Neural cell (in vitro differentiated cells): Measurements from ENCODE around the gene TNS3. TPM values are rescaled to one million over a fixed set of nuclear protein-coding genes. Genes with fewer than 3 reads are reported as not detected.

Experiments used
- H2AFZ ChIP-seq: fragments of 200-600, 300-800 bp; sonication (generic), shearing (Covaris generic); 2 replicates; pipeline ENCODE4 v1.6.0; 2014; ENCODE audit warnings: low read depth, mild to moderate bottlenecking, antibody characterized with exemption, low read length, moderate library complexity
- H3F3A ChIP-seq: fragments of 200-600 bp; shearing (Covaris generic); 2 replicates; pipeline ENCODE4 v1.6.1; 2016; ENCODE audit warnings: mild to moderate bottlenecking, moderate library complexity, mixed read lengths, antibody characterized with exemption, low read length; ENCODE audit not compliant: insufficient read depth, poor library complexity, severe bottlenecking
- H3K27ac ChIP-seq: fragments of 200-600, 300-800 bp; sonication (generic), shearing (Covaris generic); 2 replicates; pipeline ENCODE4 v1.5.1; 2014; ENCODE audit warnings: mild to moderate bottlenecking, low read length, moderate library complexity
- H3K27me3 ChIP-seq: fragments of 300-800, 200-600 bp; sonication (generic), shearing (Covaris generic); 2 replicates; pipeline ENCODE4 v1.6.0; 2014; ENCODE audit warnings: mild to moderate bottlenecking, low read depth, low read length, moderate library complexity; ENCODE audit not compliant: insufficient read depth
- H3K36me3 ChIP-seq: fragments of 300-800, 200-600 bp; sonication (generic), shearing (Covaris generic); 2 replicates; pipeline ENCODE4 v1.5.1; 2014; ENCODE audit warnings: mild to moderate bottlenecking, antibody characterized with exemption, low read length, moderate library complexity; ENCODE audit not compliant: insufficient read depth
- H3K4me2 ChIP-seq: fragments of 300-800, 200-600 bp; sonication (generic), shearing (Covaris generic); 2 replicates; pipeline ENCODE4 v1.6.0; 2014; ENCODE audit warnings: mild to moderate bottlenecking, low read length
- H3K4me3 ChIP-seq: fragments of 300-800, 200-600 bp; sonication (generic), shearing (Covaris generic); 2 replicates; pipeline ENCODE4 v1.5.1; 2014; ENCODE audit warnings: mild to moderate bottlenecking, low read length, moderate library complexity
- H3K79me2 ChIP-seq: fragments of 200-600 bp; shearing (Covaris generic); replicated peaks from 2 replicates; pipeline ENCODE4 v1.6.0; 2014; ENCODE audit warnings: mild to moderate bottlenecking, low read length, moderate library complexity; ENCODE audit not compliant: insufficient read depth
- H3K9ac ChIP-seq: fragments of 300-800, 200-600 bp; sonication (generic), shearing (Covaris generic); 2 replicates; pipeline ENCODE4 v1.6.1; 2016; ENCODE audit warnings: mild to moderate bottlenecking, low read length, mixed read lengths
- H3K9me2 ChIP-seq: fragments of 200-600 bp; shearing (Covaris generic); 2 replicates; pipeline ENCODE4 v1.6.1; 2016; ENCODE audit warnings: mild to moderate bottlenecking, low read length, mixed read lengths; ENCODE audit not compliant: insufficient read depth
- H3K9me3 ChIP-seq: fragments of 200-600, 300-800 bp; sonication (generic), shearing (Covaris generic); 2 replicates; pipeline ENCODE4 v1.6.1; 2016; ENCODE audit warnings: mild to moderate bottlenecking, mixed run types, low read length, moderate library complexity, mixed read lengths
- H4K20me1 ChIP-seq: fragments of 200-600 bp; shearing (Covaris generic); 2 replicates; pipeline ENCODE4 v1.6.1; 2016; ENCODE audit warnings: mild to moderate bottlenecking, mixed run types; ENCODE audit not compliant: insufficient read depth
- EP300 ChIP-seq: fragments of 450-650 bp; conservative IDR thresholded peaks from 2 replicates; pipeline ENCODE4 v1.6.1; 2014; ENCODE audit warnings: antibody characterized with exemption, mild to moderate bottlenecking, moderate library complexity; ENCODE audit not compliant: poor library complexity, severe bottlenecking
- EZH2 ChIP-seq: fragments of 200-600, 300-800 bp; shearing (Covaris generic), sonication (generic); IDR thresholded peaks from 2 replicates; pipeline ENCODE4 v1.6.1; 2014; ENCODE audit warnings: antibody characterized with exemption, low read length, borderline replicate concordance, mild to moderate bottlenecking; ENCODE audit not compliant: insufficient read depth, poor library complexity, severe bottlenecking
- MXI1 ChIP-seq: fragments of 450-650 bp; conservative IDR thresholded peaks from 2 replicates; pipeline ENCODE4 v1.6.1; 2014; ENCODE audit warnings: antibody characterized with exemption, mild to moderate bottlenecking; ENCODE audit not compliant: poor library complexity, severe bottlenecking
- POLR2AphosphoS5 ChIP-seq: IDR thresholded peaks from 2 replicates; pipeline ENCODE4 v1.6.1; 2012
- RAD21 ChIP-seq: fragments of 450-650 bp; conservative IDR thresholded peaks from 2 replicates; pipeline ENCODE4 v1.6.1; 2014; ENCODE audit warnings: antibody characterized with exemption, mild to moderate bottlenecking, moderate library complexity
- SMC3 ChIP-seq: fragments of 450-650 bp; conservative IDR thresholded peaks from 2 replicates; pipeline ENCODE4 v1.6.1; 2014; ENCODE audit warnings: antibody characterized with exemption, mild to moderate bottlenecking, moderate library complexity; ENCODE audit not compliant: poor library complexity
- TAF1 ChIP-seq: IDR thresholded peaks from 2 replicates; pipeline ENCODE4 v1.6.1; 2012; ENCODE audit warnings: low read depth
- polyA plus RNA-seq: library from polyadenylated mRNA; depleted of rRNA; stranded (reverse); fragments of >200 nt; gene quantifications from 2 replicates; pipeline ENCODE4 v1.2.3, GENCODE V29; 2014
- TF ChIP-seq, protein P1 (sequence below): IDR thresholded peaks from 2 replicates; pipeline ENCODE4 v1.6.1; 2012; ENCODE audit warnings: borderline replicate concordance
- TF ChIP-seq, protein P2 (sequence below): fragments of 450-650 bp; IDR thresholded peaks from 2 replicates; pipeline ENCODE4 v1.5.1; 2014; ENCODE audit warnings: antibody characterized with exemption, mild to moderate bottlenecking, moderate library complexity; ENCODE audit not compliant: poor library complexity, severe bottlenecking

The TNS3 gene
- polyA plus RNA-seq, 1 donor from 2014 or later, result 0.58 TPM

DNA sequence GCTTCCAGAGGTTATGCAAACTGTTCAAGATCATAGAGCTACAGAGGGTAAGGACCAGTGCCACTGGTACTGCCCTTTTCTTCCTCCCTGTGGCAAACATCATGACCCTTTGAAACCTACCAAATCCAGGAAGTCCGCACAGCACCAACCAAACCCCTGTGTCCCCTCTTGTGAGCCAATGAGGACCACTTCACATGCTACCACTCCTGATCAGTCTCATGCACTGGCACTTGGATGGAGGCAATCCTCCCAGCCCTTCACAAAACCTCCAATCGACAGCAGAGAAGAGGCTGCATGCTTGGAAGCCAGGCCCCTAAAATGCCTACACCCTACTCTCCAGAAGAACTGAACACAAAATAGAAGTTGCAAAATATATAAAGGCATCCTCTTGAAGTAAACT lies 248.0 kb downstream of the TNS3 start:
- Histone ChIP-seq H3K79me2 (no peaks in the 10 kb centered on the region), H3K9me3 (no peaks in the 10 kb centered on the region), H3K9me2 (no peaks in the 10 kb centered on the region), H2AFZ (no peak overlapping the region), H3K27me3 (no peaks in the 10 kb centered on the region), H3K4me2 (no peak overlapping the region), H4K20me1 (no peaks in the 10 kb centered on the region), H3K9ac (no peak overlapping the region), H3F3A (no peaks in the 10 kb centered on the region), H3K4me3 (no peak overlapping the region), H3K27ac (no peak overlapping the region), H3K36me3 (no peaks in the 10 kb centered on the region)
- TF ChIP-seq POLR2AphosphoS5 (no peak), SMC3 (no peak), EP300 (no peak), EZH2 (no peak), RAD21 (no peak), MXI1 (no peak), TAF1 (no peak)
- TF ChIP-seq, protein P1, sequence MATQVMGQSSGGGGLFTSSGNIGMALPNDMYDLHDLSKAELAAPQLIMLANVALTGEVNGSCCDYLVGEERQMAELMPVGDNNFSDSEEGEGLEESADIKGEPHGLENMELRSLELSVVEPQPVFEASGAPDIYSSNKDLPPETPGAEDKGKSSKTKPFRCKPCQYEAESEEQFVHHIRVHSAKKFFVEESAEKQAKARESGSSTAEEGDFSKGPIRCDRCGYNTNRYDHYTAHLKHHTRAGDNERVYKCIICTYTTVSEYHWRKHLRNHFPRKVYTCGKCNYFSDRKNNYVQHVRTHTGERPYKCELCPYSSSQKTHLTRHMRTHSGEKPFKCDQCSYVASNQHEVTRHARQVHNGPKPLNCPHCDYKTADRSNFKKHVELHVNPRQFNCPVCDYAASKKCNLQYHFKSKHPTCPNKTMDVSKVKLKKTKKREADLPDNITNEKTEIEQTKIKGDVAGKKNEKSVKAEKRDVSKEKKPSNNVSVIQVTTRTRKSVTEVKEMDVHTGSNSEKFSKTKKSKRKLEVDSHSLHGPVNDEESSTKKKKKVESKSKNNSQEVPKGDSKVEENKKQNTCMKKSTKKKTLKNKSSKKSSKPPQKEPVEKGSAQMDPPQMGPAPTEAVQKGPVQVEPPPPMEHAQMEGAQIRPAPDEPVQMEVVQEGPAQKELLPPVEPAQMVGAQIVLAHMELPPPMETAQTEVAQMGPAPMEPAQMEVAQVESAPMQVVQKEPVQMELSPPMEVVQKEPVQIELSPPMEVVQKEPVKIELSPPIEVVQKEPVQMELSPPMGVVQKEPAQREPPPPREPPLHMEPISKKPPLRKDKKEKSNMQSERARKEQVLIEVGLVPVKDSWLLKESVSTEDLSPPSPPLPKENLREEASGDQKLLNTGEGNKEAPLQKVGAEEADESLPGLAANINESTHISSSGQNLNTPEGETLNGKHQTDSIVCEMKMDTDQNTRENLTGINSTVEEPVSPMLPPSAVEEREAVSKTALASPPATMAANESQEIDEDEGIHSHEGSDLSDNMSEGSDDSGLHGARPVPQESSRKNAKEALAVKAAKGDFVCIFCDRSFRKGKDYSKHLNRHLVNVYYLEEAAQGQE, result no peak
- TF ChIP-seq, protein P2, sequence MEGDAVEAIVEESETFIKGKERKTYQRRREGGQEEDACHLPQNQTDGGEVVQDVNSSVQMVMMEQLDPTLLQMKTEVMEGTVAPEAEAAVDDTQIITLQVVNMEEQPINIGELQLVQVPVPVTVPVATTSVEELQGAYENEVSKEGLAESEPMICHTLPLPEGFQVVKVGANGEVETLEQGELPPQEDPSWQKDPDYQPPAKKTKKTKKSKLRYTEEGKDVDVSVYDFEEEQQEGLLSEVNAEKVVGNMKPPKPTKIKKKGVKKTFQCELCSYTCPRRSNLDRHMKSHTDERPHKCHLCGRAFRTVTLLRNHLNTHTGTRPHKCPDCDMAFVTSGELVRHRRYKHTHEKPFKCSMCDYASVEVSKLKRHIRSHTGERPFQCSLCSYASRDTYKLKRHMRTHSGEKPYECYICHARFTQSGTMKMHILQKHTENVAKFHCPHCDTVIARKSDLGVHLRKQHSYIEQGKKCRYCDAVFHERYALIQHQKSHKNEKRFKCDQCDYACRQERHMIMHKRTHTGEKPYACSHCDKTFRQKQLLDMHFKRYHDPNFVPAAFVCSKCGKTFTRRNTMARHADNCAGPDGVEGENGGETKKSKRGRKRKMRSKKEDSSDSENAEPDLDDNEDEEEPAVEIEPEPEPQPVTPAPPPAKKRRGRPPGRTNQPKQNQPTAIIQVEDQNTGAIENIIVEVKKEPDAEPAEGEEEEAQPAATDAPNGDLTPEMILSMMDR, result no peak

DNA sequence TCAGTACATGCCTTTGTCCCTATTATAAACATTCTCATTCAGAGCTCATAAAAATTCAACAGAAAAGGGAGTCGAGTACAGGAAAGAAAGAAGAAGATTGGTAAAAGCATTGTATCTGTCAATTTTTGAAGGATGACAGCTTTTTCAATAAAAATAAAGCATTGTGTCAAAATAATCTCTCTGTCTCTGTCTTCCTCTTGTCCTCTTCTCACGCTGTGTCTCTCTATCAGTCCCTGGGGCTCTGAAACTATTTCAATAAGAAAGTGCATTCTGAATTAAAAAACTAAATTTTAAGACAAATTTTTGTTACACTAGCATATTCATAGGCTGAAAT lies 248.4 kb downstream of the TNS3 start:
- no peaks in the 10 kb centered on the region for H3K36me3 ChIP-seq
- H3K27me3 ChIP-seq, result no peaks in the 10 kb centered on the region
- H3K9me3 ChIP-seq, result no peaks in the 10 kb centered on the region
- H3K27ac ChIP-seq, result no peak overlapping the region
- TF ChIP-seq EP300, result peak; percentile 91
- TF ChIP-seq RAD21, result no peak
- TF ChIP-seq TAF1, result no peak
- TF ChIP-seq POLR2AphosphoS5, result peak; percentile 66
- H3K4me3 ChIP-seq, result no peak overlapping the region
- no peaks in the 10 kb centered on the region for H4K20me1 ChIP-seq
- no peak overlapping the region for H3K4me2 ChIP-seq
- no peak overlapping the region for H3K9ac ChIP-seq
- H3K79me2 ChIP-seq, result no peaks in the 10 kb centered on the region
- H3K9me2 ChIP-seq, result no peaks in the 10 kb centered on the region
- no peaks in the 10 kb centered on the region for H3F3A ChIP-seq
- no peak overlapping the region for H2AFZ ChIP-seq
